ENCODE results near the gene UGT2A3.

The UGT2A3 gene

DNA sequence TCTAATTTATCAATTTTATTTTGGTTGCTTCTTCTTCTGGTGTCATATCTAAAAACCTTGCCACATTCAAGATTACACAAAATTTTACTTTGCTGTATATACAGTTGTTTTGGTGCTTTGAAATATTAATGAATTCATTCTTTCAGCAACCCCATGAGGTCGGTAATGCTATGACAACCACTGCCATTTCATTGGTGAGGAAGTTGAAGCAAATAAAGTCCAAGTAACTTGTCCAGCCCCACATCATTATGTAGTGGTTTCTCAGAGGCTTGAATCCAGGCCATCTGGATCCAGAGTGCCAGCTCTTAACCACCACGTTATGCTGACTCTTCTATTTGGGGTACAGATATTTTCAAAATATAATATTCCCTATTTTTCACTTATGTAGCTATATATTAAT is 42.2 kb downstream of the UGT2A3 start:
- DNase-seq = no peak

DNA sequence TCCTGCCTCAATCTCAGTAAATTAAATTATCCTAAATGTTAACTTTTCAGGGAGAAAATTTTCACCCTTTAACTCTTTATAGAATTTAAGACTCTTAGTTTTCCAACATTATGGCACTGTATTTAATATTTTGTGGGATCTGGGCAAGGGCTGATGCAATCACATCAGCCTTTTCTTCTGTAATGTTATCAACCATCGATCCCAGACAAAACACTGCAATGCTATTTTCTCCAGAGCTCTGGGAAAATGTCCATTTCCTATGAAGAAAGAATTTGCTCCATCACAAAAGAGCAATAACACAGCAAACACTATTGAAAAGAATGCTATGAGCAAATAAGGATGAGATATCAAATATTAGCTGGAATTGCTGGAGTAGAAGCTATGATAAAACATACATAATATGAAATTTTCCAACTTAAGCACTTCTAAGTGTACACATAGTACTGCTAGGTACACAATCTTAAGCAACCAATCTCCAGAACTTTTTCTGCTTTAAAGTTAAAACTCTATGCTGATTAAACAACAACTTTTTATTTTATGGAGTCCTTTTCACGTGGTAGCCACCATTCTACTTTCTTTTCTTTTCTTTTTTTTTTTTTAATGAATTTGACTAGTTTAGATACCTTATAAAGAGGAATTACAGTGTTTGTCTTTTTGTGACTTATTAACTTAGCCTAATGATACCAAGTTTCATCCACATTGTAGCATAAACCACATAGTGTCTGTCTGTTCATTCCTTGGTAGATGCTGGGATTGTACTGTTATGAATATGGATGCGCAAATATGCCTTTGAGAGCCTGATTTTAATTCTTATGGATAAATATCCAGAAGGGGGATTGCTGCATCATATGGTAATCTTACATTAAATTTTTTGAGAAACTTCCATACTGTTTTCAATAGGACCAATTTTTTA is 43.6 kb downstream of the UGT2A3 start:
- DNase-seq = no peak

DNA sequence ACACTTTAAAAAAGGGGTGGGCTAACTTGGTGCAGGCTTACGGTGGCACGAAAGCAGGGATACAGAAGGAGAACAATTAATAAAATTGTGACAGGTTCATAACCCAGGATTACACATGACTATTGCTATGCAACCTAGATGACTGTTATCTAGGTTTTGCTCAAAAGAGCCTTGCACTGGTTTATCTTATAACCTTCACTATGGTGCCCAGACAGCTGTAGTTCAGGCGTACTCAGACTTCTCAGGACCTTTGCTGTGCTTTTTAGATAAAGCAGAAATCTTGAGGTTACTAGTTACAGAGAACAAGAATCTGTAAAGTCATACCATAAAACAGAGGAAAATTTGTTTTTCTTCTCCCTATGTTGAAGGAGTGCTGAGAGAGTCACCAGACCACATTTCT is 44.4 kb downstream of the UGT2A3 start:
- no peak for DNase-seq

DNA sequence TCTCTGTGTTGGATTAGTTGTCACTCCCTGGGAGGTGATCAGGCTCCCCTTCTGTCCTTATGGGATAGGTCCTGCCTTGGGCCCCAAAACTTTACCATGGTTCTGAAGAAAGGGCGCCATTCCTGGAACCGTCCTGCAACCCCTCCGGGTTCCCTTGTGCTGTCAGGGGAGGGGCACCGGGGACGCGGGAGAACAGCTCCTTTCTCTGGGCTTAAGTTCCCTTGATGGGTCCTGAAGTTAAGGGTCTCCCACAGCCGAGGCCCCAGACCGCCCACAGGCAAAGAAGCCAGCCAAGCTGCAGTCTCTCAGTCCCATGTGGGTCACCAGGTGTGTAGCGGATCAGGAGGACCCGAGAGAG is 44.8 kb downstream of the UGT2A3 start:
- no peak for DNase-seq

DNA sequence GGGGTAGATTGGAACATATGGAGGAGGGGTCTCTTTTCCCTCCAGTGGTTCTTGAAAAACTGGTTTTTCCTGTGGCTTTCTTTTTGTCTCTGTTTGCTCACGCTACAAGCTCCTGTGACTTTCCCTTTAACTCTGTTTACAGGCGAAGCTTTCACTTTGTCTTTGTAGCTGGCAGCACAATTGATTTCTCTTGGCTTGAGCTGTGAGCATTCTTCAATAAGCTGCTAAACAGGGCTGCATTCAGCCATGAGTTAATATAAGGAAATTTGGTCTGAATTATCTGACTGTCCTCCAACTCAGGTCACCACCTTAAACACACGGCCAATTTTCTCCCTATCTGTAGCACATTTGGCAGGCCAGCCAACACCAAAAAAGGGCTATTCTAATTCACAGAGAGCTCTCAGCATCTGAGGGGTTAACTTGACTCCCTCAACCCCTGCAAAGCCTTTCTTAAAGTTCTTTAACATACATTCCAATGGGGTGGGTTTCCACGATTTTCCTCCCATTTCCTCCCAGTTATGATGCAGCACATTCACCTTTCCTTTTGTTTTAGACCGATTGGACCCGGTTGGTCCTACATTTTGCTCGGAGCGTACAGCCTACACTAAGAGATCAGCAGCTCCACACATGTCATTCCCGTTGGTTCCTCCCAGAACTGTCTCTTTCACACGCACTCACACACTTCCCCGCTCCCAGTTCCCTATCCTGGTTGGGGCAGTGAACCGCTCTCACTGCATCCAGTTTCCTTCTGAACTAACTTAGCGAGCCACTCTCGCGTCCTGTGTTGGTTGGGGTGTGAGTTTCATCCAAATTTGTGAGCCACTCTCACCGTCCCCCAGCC is 45.4 kb downstream of the UGT2A3 start:
- no peak for DNase-seq

DNA sequence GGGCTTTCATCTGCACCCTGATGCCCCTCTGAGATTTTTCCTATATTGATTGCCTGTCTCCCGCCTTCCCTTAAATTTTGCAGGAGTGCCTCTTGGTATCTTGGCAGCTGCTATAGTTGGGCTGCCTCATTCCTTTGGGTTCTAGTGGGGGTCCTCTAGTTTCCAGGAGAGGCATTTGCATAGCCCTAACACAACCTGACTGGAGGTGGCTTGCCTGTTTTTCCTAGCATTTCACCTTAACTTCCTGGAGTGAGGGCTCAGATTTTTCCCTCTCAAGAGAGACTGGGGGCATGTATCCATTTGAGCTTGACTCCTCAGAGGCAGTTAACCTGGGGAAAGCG is 46.0 kb downstream of the UGT2A3 start:
- DNase-seq = no peak

DNA sequence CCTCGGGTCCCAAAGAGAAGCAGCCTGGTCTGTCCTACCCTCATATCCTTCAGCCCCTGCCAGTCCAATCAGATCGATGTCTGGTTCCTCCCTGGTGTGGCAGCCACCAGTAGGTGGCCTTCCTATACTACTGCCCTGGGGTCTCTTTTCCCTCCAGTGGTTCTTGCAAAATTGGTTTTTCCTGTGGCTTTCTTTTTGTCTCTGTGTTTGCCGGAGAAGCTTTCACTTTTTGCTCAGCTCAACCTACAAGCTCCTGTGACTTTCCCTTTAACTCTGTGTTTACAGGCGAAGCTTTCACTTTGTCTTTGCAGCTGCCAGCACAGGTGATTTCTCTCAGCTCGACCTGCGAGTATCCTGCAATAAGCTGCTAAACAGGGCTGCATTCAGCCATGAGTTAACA is 46.8 kb downstream of the UGT2A3 start:
- DNase-seq = no peak

DNA sequence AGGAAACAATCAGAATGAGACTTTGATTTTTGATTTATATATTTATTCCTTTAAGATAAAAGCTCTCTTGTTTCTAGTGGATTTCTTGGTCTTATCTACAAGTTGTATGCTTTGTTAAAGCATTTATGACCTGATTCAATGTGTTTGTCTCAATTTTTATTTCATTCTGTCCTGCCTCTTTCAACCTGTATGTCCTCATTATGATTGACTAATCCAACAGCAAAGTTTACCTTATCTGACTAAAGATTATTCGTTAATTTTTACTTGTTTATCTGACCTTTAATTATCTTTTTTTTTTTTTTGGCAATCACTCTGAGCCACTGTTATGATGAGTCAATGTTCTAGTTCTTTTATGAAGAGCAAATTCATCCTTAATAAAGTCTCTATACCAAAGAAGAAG is 54.9 kb downstream of the UGT2A3 start:
- DNase-seq = no peak

DNA sequence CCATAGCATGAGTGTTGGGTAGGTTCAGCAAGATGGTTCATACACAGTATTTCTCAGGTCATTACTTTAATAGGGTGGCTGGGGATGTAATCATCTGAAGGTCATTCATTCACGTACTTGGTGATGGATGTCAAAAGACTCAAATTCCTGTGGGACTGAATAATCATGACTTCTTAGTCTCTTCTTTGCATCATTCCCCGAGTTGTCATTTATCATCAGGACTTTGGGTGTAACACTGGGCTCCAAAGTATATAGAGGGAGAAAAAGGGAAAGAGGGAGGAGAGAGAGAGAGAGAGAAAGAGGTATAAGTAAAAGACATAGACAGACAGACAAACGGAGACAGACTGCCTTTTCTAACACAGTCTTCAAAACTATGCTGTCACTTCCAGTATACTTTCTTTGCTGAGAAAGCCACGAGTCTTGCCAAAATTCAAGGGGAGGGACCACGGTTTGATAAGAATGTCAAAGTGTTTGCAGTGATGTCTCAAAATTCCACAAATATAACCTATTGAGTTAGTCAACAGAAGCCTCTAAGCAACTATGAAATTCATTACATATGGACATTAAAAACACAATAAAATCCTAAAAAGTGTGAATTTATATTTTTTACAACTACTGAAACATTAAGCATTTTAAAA is 55.9 kb downstream of the UGT2A3 start:
- DNase-seq = no peak

DNA sequence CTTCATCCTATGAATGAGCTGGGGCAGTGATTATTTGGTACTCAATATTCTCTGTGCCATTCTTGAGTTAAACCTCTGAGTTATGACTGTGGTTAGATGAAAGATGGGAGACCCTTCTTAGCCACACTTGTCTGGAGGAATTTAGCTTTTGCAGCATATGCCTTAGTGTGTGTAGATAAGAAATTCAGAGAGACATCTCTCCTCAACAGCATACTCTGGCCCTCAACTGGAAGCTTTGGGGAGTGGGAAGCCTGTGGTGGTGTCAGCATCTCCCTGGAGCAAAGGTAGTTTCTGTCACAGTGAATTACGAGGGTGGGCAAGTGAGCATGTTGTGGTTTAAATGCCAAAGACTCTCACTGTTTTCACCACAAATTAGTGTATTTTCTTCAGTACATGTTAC is 58.7 kb downstream of the UGT2A3 start:
- DNase-seq = no peak

DNA sequence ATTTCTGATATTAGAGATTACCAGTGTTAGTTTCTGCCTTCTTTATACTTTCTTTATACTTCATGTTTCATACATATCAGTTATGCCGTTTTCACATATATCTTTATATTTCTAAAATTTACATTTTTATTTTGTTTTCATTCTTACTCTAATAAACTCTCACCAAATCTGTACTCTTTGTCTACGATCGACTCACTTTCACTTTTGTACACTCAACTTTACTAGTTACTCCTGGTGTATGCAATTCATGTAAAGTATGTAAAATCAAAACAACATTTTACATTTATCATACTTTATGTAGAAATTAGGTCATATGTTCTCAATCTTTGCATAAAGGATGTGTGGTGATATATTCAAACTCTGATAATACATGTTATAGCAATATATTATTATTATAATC is 59.9 kb downstream of the UGT2A3 start:
- DNase-seq = no peak

DNA sequence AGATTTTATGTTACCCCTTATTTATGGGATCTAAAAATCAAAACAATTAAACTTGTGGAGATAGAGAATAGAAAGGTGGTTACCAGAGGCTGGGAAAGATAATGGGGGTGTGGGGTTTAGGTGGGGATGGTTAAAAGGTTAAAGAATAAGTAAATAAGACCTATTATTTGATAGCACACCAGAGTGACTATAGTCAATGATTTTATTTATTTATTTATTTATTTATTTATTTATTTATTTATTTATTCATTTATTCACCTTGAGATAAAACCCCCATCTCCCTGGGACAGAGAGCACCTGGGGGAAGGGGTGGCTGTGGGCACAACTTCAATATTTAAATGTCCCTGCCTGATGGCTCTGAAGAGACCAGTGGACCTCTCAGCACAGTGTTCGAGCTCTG is 66.1 kb downstream of the UGT2A3 start:
- DNase-seq = no peak

DNA sequence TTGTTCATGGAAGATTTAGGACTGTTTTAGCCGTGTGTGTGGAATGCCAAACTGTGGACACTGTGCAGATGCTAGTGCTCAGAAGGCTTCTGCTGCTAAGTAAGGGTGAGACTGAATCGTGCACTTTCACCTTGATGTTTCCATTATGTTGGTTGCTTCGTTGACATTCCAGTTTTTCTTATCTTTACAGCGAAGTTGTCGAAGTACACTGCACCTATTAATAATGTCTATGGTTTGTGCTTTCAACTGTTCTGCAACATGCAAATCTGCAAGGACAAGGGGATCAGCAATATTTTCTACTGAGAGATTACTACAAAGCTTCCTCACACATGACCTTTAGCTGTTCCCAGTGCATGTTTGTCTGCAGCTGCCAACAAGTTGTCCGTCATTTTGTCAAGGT is 67.7 kb downstream of the UGT2A3 start:
- DNase-seq = no peak

Data from KG1 (cell line).